Activated CD8-positive, alpha-beta memory T cell treated with anti-CD3 and anti-CD28 coated beads for 1 hour (primary cell): ENCODE measurements around the gene ELN.
"Not testable (repeated sequence)": the region's sequence is repeated elsewhere in the genome, so short reads cannot be mapped to it uniquely, and the experiment has no call there.

Experiments
- DNase-seq, 2 donors: peaks; one replicate each; pipeline ENCODE4 v3.0.0-alpha.2; 2020; ENCODE audit warnings: low read depth in 1 of 2; ENCODE audit errors: extremely low read depth in 1 of 2

Gene ELN

DNA sequence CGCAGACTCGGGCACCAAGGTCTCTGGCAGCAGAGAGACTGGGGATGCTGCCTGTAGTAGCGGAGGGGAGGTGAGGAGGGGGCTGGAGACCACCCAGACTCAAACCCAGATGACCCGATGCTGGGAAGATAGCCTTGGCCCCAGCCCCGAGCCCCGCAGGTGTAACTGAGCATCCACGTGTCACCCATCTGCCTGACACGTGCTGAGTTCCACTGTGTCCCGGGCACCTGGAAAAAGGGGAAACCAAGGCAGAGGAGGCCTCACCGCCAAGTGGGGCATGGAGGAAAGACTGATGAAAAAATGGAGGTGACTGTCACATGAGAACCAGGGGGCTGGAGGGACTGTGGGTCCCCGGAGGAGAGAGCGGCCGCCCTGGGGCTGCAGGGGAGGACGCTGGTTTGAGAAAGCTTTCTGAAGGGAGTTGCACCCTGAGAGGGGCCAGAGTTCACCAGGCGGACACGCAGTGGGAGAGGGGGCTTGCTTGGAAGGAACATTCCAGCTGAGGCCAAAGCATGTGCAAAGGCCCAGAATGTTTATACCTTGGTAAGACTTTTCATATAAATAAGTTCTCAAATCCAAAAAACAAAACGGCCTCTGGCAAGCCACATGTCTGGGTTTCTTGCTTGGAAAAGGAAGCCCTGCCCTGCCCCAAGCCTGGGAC is 27.4 kb upstream of the ELN start:
- DNase-seq = no peak

DNA sequence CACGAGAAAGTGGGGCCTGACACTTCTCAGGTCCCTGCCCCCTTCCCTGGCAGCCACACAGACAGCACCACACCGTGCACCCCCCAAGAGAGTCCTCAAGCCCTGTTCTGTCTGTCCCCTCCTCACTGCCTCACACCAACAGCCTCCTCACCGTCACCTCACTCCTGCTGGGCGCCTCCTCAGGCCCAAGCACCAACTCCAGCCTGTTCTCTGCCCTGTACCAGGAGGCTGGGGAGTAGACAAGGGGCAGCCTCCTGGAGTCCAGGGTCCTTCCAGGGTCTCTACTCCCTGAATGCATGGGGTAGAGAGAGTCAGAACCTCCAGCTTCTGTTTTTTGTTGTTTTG is 26.9 kb upstream of the ELN start:
- DNase-seq = no peak

DNA sequence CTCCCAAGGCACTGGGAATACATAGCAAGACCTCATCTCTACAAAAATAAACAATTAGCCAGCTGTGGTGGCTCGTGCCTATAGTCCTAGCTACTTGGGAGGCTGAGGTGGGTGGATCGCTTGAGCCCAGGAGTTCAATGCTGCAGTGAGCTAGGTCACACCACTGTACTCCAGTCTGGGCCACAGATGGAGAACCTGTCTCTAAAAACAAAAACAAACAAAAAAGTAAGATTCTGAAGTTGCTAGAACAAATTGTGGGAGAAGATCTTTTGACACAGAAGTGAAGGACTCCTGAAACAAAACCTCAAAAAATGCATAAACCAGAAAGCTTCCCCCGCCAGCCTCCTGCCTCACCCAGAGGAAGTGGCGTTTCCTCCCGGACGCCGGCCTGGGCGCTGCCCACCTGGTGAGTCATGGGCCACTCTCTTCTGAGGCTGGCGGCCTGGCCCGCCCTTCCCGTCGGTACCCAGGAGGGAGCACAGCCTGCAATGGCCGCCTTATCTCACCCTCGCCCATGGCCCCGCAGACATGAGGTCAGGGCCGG is 25.4 kb upstream of the ELN start:
- DNase-seq = peak in 1 of 2 donors; percentile 7

DNA sequence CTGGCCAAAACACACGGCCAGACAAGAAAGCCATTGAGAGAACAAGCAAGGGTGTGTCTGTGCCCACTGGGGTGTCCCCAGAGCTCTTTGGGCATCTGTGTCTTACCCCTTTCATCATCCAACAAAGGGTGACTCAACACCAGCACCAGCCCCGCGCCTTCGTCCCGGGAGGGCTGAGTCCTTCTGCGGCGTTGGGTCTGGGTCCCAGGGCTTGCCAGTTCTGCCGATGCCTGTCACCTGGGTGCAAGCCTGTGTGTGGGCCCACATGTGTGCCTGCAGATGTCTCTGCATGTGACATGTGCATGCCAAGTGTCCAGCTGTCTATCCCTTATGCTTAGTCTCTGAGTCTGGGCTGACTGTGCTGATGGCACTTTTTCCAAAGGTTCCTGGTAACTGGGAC is 24.4 kb upstream of the ELN start:
- no peak for DNase-seq

DNA sequence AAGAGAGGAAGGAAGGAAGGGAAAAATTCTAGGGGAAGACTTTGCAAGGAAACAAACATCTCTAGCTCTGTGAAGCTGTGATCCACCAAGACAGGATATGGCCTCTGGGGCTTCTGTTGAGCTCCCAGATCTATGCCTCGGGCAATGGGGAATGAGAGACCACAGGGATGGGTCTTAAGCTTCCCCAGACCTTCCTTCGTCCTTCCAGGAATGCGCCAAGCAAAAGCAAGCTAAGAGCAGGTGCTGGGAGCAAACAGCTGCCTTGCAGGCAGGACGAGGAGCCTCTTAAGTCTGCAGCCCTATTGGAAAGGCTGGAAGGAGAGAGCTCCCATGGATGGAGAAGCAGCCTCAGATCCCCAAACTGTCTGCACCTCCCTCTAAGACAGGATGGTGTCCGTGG is 21.9 kb upstream of the ELN start:
- DNase-seq = no peak

DNA sequence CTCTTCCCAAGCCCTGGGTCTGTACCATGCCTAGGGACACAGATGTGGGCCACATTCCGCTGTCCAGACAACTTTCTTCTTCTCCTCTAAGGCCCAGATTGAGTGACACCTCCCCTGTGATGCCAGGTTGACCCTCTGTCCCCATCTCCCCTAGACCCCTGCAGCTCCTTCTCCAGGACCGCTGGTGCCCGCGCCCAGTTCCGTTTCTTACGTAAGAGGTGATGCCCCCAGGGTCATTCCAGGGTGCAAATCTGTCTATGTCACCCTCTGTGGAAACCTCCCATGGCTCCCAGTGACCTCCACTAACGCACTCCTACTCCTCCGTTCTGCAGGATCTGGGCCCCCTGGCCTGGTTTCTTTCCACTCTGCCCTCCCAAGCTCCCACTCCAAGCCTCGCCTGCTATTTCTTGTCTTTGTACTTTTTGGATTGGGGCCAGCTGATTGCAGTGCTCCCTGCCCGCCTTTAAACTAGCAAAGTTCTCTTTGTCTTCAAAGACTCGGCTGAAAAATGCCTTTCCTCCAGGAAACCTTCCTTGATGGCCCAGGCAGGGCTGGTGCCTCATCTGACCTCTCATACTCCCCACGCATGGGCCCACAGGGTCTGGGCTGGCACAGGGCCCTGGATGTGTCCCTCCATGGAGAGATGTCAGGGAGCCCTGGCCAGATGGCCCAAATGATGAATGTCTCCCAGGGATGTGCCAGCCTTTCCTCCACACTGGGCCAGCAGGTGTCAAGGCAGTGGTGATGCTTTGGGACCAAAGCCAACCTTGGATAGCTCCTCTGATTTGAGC is 21.3 kb upstream of the ELN start:
- no peak for DNase-seq

DNA sequence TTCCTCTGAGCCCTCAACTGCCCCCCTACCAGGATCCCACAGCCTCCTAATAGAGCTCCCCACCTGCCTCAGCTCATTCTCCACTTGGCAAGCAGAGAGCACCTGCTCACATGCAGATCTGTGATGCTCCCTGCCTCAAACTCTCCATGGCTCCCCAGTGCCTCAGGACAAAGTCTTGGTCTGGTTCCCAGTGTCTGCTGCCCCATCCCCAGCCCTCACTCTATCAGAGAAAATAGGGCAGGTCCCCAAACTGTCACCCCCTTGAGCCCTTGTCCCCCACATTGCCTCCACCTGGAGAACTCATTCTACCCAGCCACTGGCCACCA is 20.8 kb upstream of the ELN start:
- no peak for DNase-seq

DNA sequence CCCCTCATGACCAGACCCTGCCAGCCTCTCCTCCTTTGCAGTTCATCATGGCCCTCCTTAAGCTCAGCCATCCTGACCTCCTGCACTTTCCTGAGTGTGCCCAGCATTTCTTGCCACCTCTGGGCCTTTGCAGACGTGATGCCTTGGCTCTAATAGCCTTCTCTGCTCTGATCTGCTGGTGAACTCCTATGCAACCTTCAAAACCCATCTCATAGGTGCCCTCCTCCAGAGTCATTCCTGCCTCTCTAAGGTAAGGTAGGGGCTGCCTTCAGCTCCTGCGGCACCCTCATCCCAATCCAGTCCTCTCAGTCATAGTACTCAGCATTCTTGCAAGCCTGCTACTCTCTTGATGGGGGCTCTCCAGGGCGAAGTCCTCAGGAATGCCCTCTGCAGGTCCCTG is 19.3 kb upstream of the ELN start:
- no peak for DNase-seq

DNA sequence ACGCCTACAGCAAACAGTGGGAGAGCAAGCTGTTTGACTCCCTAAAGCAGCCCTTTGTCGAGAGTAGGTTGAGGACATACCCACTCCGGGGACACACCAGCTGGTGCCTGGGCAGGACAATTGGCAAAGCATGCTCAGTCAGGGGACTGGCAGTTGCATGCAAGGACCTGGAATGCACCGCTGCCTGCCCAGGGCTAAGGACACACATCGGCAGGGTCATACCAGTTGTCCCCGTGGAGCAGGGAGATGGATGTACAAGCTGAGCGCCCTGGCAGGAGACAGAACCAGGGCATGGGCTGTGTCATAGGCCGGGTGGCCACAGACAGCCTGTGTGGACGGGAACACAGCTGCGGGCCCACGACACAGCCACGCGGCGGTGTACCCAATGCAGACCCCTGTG is 18.3 kb upstream of the ELN start:
- DNase-seq = no peak

DNA sequence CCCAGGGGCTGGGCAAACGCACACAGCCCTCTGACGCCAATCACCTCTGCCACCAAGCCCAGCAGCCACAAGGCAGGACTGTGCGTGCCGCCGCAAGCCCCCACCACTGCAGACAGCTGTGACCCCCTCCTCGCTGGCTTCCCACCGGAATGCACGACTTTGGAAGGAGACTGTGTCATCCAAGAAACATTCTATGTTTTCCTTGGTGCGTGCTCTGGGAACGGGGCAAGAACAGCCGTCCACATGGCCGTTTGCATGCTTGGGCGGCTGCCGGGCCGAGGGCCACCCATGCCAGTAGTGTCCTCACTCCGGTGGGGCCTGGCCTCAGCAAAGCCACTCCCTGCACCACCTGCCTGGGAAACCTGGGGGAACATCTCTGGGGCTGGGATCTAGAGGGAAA is 17.6 kb upstream of the ELN start:
- DNase-seq = no peak

DNA sequence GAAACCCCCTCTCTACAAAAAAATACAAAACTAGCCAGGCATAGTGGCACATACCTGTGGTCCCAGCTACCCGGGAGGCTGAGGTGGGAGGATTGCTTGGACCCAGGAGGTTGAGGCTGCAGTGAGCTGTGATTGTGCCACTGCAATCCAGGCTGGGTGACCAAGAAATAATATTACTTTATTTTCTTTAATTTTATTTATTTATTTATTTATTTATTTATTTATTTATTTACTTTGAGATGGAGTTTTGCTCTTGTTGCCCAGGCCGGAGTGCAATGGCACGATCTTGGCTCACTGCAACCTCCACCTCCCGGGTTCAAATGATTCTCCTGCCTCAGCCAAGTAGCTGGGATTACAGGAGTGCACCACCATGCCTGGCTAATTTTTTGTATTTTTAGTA is 16.6 kb upstream of the ELN start:
- not testable (repeated sequence) for DNase-seq

DNA sequence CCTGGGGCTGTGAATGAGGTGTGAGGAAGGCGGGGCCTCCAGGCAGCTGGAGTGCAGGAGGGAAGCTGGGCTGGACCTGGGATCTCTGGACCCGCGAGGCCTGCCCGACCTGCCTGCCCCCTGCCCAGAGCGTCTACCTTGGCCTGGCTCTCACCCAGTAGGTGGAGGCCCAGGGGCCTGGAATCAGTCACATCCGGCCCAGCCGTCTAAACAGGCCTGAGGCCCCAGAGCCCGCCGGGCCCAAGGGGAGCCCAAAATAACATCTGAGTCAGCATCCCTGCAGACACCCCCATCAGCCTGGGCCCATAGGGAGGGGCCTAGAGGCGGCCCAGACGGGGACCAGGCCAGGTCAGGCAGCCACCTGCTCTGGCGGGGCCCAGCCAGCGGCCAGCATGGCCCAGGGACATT is 15.1 kb upstream of the ELN start:
- DNase-seq = no peak

DNA sequence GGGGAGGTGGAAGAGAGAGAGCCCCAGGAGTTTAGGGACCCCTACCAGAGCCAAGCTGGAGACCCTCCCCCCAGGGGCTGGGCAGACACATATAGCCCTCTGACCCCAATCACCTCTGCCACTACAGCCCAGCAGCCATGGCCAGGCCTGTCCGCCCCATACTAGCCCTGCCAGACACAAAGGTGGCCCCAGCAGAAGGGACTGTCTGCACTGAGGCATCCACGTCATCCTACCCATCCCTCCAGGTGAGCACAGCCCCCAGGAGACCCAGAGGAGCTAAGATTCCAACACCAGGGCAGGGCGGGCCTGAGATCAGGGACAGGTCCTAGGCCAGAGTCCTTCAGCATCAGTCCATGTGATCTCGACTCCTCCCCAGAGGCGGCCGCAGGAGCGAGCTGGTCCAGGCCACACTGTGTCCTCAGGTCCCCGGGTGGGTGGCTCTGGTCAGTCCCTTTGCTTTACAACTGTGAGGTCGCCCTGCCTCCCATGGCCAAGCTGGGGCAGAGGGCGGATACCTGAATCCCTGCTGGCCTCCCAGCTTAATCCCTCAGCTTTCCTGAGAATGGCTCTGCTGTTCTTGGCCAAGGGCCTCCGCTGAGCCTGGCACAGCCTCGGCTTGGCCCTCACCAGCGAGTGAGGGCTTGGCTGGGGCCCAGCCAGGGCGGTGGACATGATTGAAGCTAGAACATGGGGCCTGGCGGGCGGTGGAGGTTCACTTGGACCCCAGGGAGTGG is 14.3 kb upstream of the ELN start:
- DNase-seq = no peak

DNA sequence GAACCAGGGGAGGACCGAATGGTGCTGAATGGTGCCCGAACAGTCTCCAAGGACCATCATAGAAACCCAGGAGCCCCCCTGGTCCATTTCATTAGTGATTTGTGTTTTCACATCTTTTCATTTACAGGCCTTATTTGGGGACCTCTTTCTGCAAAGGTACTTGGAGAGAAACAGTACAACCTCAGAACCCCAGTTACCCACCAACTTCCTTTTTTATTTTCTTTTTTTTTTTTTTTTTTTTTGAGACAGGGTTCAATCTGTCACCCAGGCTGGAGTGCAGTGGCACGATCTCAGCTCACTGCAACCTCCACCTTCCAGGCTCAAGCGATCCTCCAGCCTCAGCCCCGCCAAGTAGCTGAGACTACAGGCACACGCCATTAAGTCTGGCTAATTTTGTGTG is 13.0 kb upstream of the ELN start:
- DNase-seq = no peak

DNA sequence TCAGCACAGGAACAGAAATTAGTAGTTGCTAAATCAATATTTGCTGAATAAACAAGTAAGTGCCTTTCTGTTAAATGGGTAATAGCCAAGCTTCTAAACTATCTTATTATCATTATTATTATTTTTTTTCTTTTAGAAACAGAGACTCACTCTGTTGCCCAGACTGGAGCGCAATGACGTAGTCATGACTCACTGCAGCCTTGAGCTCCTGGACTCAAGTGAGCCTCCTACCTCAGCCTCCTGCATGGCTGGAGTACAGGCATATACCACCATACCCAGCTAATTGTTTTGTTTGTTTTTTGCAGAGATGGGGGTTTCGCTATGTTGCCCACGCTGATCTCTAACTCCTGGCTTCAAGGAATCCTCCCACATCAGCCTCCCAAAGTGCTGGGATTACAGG is 12.3 kb upstream of the ELN start:
- DNase-seq = no peak

DNA sequence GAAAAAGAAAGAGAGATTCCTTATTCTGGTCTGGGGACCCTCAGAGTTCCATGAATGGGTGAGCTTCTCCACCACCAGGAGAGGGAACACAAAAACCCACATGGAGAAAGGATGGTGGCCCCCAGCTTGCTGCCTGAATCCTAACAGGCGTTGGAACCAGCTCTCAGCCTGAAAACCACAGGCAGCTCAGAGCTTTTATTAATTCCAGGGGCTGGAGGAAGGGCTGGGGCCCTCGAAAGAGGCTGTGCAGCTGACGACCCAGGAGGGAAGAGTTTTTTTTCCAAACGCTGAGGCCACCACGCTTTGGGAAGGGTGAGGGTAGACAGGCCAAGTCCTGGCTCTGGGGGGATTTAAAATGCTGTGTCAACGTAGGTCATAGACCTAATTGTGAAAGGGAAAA is 10.8 kb upstream of the ELN start:
- DNase-seq = no peak

DNA sequence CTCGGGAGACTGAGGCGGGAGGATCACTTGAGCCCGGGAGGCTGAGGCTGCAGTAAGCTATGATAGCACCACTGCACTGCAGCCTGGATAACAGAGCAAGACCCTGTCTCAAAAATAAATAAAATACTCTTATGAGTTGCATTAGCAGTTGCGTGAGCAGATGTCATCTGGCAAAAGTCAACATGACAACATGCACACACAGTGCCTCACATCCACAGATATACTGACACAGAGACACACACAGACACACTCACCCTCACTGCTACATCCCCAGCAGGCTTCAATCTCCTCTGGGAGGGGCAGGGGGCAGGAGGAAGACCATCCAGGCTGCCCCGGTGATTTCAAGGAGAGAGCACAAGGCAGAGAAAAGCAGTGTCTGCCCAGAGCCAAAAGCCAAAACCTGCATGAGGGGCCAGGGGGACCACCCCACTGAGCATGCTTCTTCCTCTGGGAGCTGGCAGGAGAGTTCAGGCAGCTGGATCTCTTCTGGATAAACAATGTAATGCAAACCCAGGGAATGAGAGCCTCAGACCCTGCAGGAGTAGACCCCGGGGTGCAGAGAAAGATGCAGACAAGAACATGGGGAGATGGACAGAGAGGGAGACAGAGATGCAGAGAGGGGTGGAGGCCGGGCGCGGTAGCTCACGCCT is 9.6 kb upstream of the ELN start:
- DNase-seq = no peak

DNA sequence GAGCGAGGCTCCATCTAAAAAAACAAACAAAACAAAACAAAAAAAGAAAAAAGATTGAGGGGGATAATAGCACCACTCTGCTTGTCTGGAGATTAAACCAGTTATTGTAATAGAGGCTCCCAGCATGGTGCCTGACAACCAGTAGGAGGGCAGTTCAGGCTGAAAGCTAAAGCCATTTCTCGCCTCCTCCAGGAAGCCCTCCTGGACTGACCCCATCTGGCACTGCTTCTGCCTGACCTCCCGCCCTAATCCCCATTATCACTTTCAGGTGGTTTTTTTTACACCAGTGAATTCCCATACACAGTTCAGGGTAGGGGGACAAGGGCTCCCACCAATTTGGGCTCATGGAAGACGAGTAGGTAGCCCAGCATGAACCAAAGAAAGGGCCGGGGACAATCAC is 8.8 kb upstream of the ELN start:
- DNase-seq = no peak

DNA sequence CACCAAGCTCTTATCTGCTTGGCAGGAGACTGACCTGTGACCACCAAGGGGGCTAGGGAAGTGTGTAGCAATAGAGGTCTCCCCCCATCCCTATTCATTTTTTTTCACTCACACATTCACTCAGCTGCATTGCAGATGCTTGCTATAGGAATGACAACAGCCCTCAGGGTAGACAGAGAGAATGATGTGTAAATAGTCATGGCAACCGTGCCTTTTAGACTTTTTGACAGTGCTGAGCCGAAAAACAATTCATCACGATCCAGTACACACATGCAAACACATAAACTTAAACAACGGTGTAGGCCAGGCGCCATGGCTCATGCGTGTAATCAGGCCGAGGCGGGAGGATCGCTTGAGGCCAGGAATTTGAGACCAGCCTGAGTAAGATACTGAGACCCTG is 7.6 kb upstream of the ELN start:
- no peak for DNase-seq

DNA sequence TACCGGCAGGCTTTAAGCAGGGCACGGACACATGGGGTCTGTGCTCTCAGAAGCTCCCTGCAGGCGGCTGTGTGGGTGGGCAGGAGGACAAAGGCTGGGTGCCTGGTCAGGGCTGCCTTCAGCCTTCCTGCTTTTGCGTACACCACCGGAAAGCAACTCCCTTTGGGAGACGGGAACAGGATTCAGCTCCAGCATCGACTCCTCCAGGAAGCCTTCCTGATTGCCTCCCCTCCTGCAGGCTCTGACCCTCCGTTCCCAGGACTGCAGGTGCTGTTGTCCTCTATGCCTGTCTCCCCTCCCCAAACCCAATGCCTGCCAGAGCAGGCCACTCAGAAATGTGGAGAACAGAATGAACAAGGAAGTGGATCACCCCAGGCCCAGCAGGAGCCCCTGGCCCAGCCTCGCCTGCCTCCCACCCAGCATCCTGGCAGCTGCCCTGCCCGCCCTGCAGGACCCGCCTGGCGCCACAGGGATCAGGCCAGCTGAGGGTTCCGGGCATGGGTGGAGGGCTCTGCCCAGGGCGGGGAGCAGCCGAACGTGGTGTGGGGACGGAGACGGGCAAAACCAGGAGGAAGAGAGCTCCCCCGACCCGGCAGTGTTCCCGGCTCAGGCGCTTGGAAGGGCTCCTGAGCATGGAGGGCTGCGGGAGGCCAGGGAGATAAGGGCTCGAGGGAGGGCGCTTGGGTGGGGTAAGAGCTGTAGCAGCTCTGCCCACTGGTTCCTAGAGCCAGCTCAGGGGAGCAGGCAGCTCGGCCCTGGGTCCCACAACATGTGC is 6.2 kb upstream of the ELN start:
- DNase-seq = no peak

DNA sequence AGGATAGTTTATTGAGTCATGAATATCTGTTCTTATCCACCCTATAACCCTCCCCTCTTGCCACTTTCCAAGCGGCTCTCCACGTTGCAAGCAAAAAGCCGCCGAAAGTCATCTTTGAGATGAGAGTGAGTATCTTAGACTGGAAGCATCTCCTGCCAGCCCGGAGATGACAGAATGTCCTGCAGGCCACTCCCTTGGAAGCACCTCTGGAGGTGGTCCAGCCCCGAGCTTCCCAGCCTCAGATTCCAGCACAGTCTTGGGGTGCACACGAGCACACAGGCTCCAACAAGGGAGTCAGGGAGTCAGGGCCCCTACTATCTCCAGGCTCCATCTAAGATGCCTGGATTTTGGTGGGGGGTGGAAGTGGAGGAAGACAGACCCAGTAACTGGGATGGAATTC is 5.5 kb upstream of the ELN start:
- DNase-seq = no peak
